Measurements from ENCODE around the gene CHERP.
"Not testable (repeated sequence)": the region's sequence is repeated elsewhere in the genome, so short reads cannot be mapped to it uniquely, and the experiment has no call there.

The CHERP gene

DNA sequence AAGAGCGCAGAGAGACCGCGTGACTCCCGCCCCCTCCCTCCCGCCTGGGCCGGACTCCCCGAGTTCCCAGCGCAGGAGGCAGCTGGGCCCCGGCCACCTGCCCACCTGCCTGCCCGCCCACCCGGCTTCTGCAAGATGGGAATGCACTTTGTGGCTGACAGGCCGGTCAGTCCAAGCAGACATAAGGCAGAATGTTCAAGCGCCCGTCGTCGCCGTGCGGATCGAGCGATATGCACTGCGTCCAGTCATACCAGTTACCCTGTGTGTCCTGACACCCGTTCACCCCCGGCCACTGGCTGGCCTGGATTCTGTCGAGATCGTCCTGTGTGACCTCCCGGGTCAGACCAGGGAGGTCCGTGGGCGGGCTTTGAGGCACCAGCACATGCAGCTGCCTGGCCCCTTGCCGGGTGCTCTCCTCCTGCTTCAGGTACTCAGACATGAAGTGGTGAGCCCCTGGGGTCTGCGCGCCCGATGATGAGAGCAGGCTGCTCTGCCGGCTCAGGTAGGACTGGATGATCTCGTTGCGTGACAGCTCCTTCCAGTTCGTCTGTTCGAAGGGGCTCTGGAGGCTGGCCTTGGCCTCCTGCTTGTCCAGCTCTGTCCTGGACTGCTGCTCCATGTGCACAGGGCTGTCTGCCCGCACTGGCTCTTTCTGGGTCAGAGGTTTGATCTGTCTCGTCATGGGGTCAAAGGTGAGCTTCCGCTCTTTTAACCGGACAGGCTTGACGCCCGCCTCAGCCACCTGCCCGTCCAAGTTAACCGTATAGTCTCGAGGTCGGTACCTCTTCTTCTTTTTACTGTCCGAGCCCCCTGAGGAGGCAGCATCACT, 33.8 kb upstream of the CHERP start:
- no peak for DNase-seq

GRCh38 chr19:16575282-16575681, 33.0 kb upstream of the CHERP start:
- no peak for DNase-seq

DNA sequence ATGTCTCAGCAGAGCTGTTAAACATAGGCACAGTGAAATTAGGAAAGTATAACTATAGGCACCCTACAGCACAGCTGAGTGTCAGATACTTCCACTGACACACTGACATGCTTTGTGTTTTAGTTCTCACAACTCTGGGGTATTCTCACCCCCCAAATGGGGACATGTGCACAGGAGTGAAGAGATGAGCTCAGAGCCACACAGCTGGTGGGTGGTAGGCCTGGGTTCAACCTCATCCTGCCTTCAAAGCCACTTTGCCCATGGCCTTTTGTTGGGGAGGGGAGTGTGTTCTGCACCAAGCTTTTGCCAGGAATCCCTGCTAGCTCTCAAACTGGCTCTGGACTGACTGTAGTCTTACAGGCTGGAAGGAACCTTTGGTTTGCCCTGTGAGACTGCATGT, 31.7 kb upstream of the CHERP start:
- DNase-seq, result no peak

DNA sequence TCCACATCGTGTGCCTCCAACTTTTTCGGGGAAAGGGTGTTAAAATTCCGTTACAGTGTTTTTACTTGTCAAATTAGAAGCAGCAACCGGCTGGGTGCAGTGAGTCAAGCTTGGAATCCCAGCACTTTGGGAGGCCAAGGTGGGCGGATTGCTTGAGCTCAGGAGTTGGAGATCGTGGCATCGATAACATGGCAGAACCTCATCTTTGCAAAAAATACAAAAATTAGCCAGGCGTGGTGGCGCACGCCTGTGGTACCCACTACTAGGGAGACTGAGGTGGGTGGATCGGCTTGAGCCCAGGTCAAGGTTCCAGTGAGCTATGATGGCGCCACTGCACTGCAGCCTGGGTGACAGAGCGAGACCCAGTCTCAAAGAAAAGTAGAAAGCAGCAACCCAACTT, 31.1 kb upstream of the CHERP start:
- no peak for DNase-seq

DNA sequence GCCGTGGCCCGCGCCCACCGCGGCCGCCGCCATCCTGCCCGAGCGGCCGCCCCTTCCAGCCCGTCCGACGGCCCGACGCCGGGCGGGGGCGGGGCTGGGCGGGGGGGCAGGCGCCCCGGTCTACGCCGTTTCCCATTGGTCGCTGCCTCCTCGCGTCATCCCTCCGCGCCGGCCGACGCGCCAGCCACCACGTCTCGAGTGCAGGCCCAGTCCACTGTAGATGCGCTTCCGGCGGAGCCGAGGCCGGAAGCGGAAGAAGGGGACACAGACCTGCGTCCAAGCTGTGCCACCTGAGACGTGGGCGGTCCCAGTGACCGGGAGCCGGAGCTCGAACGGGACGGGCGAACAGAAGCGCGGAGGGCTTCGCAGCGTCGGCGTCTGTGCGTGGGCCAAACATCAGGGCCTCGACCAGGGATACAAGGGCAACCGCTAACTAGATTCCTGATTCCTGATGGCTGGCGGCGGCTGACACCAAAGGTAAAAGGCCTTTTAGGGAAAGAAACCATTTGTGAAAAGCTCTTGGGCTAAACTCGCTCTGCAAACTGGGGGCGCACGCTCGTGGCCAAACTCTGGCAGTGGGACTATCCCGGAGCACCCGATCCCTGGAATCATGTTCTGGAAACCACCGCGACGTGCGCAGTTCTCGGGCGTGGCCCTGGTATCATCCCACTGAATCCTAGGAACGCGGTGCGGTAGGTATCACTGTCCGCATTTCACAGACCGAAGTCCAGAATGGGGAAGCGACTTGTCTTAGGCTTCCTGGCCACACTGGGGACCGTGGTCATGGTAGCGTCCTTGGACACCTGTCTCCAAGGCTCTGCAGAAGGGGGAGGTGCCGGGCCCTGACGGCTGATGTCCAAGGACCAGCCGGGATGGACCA, 30.3 kb upstream of the CHERP start, which contains the start of gene SLC35E1:
Gene SLC35E1 (minus strand): TSS at position 84 of the 880 bp plus-strand sequence. CDS start 51 bp downstream, at position 33.
- DNase-seq, result peak; percentile 95

DNA sequence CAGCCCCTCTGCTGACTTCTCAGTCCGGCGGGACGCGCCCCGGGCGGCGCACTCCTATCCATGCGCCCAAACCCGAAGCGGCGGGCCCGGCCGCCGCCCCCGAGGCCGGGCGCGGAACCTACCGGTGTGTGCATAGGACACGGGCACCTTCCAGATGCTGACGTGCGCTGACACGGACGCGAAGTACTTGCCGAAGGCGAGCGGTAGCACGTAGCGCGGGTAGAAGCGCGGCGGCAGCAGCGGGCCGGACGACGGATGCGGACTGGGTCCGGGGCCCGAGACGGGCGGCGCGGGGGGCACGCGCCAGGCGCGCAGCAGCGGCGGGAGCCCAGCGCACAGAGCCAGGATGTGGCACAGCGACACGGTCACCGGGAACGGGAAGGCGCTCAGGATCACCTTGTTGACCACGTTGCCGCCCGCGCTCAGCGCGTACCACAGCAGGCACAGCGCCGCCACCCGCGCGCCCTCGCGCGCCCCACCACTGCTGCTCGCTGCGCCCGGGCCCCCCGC, 29.6 kb upstream of the CHERP start:
- peak; percentile 46 for DNase-seq

DNA sequence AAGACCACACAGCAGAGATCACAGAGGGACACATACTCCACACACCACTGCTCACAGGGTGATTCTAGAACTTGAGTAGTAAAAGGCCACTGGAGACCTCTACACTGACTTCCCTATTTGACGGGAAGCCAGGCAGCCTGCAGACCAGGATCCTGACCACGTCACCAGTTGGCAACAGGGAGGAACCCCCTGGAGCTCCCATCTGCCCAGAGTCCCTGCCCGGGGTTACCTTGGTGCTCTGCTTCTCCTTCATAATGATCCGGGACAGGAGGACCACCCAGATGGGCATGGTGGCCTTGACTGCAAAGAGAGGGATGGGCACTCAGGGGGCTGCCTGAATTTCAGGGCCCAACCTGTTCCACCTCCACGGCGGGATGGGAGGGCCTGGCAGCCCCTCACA, 29.0 kb upstream of the CHERP start:
- no peak for DNase-seq

DNA sequence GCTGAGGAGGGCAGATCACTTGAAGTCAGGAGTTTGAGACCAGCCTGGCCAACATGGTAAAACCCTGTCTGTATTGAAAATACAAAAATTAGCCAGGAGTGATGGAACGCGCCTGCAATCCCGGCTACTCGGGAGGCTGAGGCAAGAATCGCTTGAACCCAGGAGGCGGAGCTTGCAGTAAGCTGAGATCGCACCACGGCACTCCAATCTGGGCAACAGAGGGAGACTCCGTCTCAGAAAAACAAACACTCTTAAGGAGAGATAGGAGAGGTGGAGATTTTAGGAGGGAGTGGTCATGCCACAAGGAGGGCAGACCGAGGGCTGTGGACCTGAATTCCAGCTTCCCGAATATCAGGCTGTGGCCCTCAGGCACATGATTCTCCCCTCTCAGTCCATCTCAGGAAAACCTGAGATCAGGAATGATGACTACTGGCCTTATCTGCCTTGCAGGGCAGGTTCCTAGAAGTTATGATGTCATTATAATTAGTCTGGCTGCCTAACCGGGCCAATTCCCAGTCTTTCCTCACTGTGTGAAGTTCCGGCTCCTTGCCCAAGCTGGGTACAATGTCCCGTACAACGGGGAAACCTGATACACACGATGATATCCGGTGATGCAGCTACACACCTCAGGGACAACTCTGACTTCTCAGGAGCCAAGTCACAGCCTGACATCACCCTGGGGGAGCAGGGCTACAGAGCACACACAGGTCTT, 27.5 kb upstream of the CHERP start:
- DNase-seq, result no peak

- DNase-seq, result no peak
These were observed 24.5 kb upstream of the CHERP start for GRCh38 chr19:16566702-16567101.

DNA sequence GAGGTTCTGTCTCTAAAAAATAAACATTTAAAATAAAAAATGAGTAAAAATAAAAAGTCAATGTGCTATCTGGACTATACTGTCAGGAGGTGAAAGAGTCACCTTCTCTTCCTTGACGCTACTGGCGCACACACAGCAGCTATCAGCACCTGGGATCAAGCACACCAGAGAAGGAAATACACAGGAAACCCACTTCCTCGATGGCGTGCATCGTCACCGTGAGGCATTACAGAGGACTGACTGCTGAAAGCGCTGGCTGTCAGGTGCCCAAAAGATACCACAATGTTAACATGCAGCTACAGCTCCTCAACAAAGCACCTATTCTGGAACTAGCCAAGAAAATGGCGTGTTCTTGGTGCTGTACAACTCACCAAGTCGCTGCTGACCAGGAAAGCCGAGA, 23.9 kb upstream of the CHERP start:
- DNase-seq, result peak; percentile 90

DNA sequence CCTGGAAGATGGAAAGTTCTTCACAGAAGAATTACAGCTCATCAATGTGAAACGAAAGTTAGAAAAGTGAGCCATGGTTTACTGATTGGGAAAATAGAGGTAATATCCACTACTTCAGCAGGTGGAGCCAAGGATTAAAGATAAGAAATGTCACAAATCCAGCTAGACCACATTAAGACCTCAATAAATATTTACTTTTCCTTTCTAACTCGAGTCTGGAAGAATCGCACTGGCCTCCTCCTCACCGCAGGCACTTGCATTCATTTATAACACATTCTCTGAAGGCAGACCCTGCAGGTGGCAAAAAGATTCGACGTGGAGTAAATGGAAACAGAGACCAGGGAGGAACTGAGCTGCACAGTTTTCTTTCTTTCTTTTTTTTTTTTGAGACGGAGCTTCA, 22.6 kb upstream of the CHERP start:
- DNase-seq, result no peak

- DNase-seq, result no peak
These were observed 20.4 kb upstream of the CHERP start for GRCh38 chr19:16562608-16563025.

- DNase-seq, result no peak
These were observed 19.1 kb upstream of the CHERP start for GRCh38 chr19:16561382-16561781.

- no peak for DNase-seq
These were observed 17.6 kb upstream of the CHERP start for GRCh38 chr19:16559780-16560276.

DNA sequence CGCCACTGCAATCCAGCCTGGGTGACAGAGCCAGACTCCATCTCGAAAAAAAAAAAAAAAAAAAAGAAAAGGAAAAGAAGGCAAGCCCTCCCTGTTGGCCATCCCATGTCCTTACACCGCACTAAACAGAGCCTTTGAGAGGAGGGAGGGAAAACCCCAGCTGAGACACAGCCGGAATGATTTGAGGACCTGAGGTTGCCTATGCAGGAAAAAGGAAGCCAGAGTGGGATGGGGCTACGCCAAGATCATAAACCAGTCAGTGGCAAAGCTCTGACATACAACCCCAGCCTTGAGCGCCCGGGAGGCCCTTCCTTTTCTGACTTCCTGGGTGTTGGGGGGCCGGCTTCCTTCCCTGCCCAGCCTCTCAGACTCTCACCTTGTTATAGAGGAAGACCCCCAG, 12.5 kb upstream of the CHERP start:
- no peak for DNase-seq

DNA sequence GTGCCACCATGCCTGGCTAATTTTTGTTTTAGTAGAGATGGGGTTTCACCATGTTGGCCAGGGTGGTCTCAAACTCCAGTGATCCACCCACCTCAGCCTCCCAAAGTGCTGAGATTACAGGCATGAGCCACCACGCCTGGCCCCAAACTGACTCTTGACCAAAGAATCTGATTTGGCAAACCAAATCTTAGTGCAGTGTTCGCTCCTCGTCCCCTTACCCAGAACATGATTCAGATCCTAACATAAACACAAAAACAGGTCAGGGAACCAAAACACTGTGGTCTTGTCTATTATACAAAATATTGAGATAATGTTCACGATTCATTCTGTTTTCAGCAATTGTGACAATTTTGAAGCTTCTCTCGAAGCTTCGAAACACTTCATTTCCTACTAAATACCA, 9.7 kb upstream of the CHERP start:
- DNase-seq, result not testable (repeated sequence)

- no peak for DNase-seq
These were observed 6.7 kb upstream of the CHERP start for GRCh38 chr19:16548956-16549355.

GRCh38 chr19:16544473-16545231, 2.4 kb upstream of the CHERP start:
- no peak for DNase-seq

DNA sequence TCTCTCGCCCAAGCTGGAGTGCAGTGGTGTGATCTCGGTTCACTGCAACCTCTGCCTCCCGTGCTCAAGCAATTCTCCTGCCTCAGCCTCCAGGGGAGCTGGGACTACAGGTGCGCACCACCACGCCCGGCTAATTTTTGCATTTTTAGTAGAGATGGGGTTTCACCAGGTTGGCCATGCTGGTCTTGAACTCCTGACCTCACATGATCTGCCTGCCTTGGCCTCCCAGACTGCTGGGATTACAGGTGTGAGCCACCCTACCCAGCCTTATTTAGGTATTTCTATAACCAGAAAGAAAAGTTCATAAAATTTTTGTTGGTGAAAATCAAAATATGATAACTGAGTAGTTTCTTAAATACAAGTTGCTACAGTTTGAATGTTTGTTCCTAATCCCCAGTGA, 1.5 kb upstream of the CHERP start:
- not testable (repeated sequence) for DNase-seq

DNA sequence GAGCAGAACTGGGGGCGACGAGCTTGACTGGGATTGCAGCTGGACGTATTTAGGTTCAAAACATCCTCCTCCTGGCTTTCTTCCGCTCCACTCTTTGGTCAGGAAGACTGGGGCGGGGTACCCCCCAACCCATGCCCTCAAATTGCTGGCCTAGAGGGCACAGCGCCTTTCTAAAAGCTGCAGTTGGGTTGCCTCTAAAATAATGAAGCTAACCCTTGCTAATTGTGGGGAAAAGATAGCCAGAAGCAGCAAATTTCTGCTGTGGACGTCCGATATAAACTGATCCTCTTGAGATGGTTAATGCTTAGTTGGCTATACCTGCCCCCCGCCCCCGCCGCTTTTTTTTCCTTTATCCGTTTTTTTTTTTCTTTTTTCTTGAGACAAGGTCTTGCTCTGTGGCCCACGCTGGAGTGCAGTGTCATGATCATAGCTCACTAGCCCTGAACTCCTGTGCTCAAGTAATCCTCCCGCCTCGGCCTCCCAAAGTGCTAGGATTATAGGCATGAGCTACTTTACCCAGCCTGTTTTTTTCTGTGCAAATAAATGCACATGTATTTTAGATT, 754 bp upstream of the CHERP start:
- no peak for DNase-seq

DNA sequence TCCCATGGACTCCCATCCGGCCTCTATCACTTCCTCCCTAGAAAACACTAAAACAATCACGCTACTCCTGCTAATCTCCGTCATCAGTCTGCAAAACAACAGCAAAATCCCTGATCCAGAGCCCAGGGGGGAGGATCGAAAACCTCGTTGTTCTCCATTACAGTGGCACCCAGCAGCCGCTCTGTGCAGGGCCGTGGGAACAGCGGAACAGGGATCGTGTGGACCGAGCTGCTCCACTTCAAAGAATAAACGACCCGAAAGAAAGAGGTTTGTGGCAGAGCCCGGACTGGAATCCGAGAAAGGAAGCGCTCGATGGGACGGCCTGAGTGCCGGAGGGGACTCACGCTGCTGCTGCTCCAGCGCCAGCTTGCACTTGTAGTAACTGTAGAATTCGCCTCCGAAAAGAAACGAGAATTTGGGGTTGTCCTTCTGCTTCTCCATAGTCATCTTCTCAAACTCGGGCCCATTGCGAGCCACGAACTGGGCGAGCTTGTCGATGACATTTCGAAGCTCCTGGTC, 652 bp downstream of the CHERP start:
- DNase-seq, result no peak

All from CD4-positive, alpha-beta T cell treated with Interleukin-10 for 1 hour (primary cell).